HG03354 (cell line): Measurements from ENCODE around the gene SPECC1L.

Source experiments
- ATAC-seq: cut with Tn5 transposase; IDR thresholded peaks from one replicate; pipeline ENCODE4 v1.9.1; 2021; ENCODE audit warnings: mild to moderate bottlenecking; ENCODE audit not compliant: unreplicated experiment, poor library complexity, severe bottlenecking

SPECC1L gene

DNA sequence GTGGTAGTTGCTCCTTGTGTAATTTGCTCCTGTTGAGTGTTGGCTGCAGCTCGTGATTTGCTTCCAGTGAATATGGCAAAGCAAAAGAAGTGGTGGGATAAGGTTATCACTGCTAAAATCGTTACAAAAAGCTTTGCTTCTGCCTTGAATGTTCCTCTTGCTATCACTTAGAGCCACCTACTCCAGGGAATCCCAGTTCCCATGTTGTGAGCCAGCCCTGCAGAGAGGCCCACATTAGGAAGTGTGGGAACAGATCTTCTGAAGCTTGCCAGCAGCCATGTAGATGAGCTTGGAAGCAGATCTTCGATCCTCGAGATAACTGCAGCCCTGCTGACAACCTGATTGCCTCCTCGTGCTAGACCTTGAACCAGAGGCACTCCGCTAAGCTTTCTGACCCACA is 71.0 kb downstream of the SPECC1L start:
- no peak for ATAC-seq

DNA sequence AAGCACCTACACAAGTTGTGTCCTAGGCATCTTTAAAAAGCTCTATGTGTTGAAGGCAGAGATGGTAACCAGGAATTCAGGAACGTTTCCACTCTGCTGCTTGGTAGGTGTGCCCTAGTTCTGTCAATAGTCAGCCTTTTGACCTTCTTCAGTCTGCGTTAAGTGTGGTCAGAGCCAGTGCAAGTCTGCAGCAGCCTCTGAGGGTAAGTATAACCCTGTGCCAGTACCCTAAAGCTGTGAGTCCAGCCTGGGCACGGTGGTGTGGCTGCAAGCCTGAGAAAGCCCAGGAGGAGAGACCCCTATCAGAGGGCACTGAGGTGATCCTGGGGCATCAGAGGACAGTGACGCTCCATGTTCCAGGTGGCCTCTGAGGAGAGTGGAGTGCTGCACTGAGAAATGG is 80.0 kb downstream of the SPECC1L start:
- ATAC-seq, result no peak

DNA sequence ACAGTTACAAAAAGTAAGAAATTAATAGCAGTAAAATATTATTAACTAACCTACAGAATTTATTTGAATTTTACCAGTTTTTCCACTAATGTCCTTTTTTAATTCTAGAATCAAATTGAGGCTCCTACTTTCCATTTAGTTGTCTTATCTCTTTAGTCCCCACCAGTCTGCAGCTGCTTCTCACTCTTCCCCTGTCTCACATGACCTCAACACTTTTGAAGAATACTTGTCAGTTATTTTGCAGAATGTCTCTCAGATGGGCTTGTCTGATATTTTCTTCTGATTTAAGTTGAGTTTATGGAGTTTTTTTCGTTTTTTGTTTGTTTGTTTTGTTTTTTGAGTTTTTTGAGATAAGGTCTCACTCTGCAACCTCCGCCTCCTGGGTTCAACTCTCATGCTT is 82.5 kb downstream of the SPECC1L start:
- ATAC-seq, result no peak

DNA sequence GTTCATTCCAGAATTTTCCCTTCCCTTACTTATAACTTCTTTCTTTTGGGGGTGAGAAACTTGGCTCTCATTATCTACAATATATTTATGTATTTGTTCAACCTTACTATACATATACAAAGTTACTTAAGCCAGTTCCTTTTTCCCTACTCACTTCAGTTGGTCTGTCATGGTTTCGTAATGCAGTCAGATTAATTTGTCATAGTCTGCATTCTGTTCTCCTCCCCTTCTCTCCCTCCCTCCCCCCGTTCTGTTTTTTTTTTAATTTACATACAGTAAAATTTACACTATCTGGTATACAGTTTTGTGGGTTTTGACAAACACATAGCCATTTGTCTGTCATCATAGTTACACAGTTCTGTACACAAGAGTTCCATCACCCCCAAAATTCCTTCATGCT is 84.9 kb downstream of the SPECC1L start:
- ATAC-seq, result no peak

DNA sequence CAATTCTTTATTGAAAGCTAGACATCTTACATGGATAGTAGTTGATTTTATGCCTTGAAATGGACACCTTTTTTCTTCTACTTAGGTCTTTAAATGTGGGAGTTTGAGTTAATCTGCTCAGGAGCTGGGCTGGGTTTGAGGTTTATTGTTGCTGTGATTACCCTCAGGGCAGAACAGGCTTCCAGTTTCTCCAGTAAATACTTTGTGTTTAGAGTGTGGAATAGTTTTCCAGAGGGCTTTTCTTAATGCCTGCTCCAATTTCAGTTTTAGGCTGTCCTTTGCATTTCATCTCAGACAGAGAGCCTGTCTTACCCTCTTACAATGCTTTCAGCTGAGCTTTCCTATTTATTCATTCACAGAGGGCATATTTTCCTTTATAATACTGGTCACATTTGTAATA is 86.9 kb downstream of the SPECC1L start:
- ATAC-seq, result no peak

DNA sequence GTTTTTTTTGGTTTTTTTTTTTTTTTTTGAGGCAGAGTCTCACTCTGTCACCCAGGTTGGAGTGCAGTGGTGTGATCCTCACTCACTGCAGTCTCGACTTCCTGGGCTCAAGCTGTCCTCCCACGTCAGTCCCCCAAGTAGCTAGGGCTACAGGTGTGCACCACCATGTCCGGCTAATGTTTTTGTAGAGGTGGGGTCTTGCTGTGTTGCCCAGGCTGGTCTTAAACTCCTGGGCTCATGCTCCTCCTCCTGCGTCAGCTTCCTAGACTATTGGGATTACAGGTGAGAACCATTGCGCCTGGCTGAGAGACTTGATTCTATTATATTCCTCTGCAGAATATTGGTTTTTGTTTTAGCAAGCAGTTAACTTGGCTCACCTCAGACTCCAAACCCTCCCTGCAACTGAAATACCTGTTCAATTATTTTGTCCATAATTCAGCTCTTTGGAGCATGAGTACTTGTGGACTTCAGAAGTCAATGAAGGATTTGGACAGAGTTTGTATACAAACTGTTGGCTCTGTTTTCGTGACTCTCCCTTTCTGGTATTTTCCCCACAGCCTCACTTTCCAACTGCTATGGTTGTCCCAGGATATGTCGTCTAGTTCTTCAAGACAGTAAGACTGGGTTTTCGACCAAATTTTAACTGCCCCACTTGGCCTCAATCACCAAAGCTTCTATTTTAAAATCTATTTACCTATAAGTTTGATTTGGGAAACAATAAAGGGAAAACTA is 87.6 kb downstream of the SPECC1L start:
- ATAC-seq, result no peak

DNA sequence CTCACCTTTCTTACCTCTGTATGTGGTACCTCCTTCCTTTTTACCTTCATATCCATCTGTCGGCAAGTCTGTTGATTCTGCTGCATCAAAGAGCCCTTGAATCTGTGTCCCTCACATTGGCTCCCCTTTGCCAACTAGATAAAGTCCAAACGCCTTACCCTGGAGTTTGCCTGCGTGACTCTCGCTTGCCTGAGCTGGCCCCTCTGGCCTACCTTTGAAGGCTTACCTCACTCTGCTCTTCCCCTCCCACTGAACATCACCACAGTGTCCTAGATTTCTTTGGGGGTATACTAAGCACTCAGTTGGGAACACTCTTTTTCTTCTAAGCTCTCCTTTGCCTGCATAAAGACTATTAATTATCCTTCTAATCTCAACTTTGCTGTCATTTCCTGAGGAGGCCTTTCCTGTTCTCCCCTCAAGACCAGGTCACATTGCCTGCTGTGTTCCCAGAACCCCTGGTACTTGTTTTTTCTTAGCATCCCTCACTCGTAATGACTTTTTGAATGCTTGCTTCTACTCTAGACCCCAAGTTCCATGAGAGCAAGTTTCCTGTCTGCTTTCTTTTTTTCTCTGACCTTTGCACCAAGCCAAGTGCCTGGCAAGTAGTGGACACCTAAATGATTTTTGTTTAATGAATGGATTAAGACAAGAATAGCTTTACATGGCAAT is 89.0 kb downstream of the SPECC1L start:
- no peak for ATAC-seq

DNA sequence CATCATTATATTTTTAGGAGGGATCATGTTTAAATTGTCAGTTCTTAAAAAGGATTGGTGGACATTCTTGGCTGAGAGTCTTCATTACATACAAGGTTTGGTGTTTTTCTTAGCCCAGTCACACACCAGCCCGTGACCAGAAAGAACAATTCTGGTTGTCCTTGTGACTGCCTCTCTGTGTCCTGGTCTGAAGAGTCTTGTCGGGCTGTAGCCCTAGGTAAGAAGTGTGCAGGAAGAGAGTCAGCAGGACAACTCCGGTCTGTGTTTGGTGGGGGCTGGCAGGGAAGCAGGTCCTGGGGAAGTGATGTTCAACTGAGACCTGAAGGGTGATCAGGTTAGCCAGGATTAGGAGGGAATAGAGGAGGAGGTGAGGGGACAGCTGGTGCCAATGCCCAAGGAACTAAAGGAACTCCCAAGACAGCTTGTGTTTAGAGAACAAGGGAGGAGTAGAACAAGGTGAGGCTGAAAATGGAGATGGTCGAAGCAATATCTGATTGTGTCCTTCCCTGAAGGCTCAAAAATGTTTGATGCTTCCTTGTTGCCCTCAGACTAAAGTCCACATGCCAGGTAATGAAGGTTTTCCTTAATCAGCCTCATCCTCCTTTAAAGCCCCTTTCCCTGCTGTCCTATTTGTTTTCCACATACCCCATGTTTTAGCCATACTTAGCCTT is 91.5 kb downstream of the SPECC1L start:
- no peak for ATAC-seq

DNA sequence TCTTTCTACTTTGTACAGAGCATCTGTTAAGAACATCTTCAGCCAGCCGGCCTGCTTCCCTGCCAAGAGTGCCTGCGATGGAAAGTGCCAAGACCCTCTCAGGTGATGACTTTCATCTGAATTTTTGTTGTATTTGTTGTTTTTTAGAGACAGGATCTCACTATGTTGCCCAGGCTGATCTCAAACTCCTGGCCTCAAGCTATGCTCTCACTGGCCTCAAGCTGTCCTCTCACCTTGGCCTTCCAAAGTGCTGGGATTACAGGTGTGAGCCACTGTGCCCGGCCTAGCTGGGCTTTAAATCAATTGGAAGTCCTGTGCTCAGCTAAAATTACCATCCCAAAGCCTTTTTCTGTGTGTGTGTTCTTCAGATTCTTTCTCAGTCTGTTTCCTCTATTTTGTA is 92.6 kb downstream of the SPECC1L start:
- ATAC-seq, result no peak

DNA sequence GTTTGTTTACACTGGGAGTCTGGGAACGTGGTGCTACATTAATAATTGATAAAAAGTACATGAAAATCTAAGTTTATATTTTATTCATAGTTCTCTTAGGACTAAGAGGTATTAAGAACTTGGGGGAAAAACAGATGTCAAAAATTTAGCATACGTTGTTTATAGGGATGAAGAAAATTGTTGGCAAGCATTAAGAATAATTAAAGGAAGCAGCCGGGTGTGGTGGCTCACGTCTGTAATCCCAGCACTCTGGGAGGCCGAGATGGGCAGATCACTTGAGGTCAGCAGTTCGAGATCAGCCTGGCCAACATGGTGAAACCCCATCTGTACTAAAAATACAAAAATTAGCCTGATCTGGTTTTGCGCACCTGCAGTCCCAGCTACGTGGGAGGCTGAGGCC is 96.1 kb downstream of the SPECC1L start:
- ATAC-seq, result no peak

DNA sequence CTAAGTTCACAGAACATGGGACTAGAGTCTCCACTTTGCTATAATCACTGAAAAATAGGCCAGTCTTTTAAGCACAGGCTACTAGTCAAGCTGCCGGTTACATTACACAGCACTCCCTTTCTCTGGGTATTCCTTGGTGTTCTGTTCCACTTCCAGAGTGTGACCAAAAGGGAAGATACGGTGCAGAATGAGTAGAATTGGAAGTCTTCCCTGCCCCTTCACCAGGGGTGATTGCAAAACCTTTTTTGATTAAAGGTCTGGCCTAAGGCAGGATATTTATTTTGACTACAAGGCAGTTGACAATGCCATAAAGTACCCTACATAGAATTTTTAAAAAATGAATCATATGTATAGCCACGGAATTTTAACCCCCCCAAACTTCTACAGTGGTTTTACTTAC is 97.2 kb downstream of the SPECC1L start:
- no peak for ATAC-seq

DNA sequence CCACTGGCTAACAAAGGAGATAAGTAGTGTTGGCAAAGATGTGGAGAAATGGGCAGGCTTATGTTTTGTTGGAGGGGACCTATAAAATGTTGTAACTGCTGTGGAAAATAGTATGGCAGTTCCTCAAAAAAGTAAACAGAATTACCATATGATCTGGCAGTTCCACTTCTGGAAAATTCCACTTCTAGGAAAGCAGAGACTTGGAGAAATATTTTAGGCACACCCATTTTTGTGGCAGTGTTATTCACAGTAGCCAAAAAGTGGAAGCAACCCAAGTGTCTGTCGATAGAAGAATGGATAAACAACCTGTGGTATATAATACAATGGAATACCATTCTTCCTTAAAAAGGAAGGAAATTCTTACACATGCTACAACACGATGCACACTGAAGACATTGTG is 99.8 kb downstream of the SPECC1L start:
- ATAC-seq, result no peak

DNA sequence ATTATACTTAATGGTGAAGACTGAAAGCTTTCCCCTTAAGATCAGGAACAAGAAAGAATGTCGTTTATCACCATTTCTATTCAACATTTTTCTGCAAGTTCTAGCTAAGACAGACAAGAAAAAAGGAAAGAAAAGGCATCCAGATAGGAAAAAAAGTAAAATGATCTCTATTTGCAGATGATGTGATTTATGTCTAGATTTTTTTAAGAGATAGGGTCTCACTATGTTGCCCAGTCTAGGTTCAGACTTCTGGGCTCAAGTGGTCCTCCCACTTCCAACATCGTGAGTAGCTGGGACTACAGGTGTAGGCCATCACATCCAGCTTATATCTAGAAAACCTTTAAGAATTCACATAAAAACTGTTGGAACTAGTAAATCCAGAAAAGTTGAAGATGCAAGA is 105.4 kb downstream of the SPECC1L start:
- no peak for ATAC-seq

DNA sequence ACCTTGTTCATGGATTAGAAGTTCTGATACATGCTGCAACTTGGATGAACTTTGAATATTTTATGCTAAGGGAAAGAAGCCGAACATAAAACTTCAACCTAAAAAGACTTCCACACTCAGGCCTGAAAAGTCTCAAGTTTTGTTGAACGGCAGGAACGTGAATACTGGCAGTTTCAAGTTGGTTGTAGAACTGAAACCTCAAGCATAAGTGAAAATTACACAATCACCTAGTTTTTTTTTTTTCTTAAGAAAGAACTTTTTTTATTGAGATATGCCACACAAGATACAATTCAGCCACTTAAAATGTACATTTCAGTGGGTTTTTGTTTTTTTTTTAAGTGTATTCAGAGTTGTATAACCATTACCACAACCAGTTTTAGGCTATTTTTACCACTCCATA is 106.0 kb downstream of the SPECC1L start:
- ATAC-seq, result no peak

DNA sequence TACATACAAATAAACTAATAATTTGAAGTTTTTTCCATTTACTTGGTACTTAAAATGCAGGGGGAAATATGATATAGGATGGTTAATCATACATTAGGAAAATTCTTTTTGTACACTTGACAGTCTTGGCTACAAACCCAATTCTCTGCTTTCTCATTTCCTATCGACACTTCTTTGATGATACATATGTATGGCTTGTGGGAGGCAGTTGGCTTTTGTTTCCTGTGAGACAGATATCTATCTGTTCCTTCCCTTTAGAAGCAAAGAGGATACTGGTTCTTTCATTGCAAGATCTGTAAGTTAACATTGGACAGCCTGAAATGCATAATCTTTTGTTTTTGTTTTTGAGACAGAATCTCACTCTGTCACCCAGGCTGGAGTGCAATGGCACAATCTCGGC is 108.9 kb downstream of the SPECC1L start:
- no peak for ATAC-seq

DNA sequence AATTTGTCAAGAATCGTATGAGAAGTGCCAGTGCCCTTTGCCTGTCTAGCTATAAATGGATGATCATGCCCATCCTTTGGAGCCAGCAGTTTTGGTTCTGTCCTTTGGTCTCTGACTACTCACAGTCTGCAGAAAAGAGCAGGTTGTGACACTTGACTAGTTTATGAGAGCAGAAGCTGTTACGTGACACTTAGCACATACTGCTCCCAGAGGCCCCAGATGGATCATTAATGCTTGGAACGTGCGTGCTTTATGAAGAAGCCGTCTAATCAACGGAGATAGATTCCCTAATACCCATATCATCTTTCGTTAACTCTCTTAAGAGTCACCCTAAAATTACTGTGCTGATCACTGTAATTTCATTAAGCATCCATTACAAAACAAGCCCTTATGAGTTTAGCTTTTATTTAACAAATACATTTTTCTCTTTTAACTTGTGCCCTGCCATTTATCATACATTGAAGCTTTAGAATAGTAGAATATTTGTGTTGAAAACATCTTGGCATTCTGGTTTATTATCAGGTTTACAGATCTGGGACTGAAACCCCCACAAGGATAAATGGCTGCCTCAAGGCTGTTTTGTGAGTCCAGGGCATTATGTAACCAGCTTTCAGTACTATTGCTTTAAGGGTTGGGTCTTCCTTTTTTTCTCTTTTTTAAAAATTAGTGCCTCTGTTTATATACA is 109.7 kb downstream of the SPECC1L start:
- ATAC-seq, result no peak

DNA sequence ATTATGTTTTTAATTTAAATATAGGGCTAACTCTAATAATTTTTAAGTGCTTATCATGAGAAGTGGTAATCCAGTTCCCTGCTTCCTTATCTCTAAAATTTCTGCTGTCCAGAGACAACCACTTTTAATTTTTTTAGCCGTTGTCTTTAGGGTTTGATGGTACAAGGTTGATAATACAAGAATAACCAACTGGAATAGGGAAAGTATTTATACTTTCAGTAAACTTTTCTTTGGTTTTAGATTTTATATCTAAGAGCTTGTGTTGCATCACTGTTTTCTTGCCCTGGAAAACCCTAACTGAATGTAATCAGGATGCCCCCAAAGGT is 110.2 kb downstream of the SPECC1L start:
- no peak for ATAC-seq

DNA sequence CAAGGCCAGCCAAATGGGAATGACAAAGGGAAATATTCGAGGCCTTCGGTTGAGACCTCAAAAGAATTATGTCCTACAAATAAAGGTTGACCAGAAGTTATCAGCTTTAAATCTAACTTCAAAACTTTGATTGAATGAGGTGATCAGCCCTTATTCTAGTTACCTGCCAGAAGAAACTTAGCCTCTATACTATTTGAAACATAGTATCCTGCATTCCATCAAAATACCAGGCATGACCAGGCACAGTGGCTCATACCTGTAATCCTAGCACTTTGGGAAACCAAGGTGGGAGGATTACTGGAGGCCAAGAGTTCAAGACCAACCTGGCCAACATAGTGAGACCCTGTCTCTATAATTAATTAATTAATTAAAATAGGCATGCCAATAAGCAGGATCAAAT is 112.4 kb downstream of the SPECC1L start:
- ATAC-seq, result no peak

DNA sequence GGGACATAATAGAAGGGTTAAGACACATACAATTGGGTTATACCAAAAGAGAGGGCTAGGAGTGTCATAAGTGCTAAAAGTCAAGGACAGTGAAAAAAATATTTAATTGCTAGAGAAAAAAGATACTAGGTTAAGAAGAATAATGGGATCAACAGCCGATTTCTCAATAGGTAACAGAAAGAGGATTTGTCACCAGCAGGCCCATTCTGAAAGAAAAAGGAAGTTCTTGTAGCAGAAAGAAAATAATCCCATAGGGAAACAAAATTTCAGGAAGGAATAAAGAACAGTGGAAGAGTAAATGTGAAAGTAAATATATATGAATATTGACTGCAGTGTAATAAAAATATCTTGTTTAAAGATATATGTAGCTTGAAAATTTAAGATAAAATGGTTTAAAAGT is 113.5 kb downstream of the SPECC1L start:
- no peak for ATAC-seq

DNA sequence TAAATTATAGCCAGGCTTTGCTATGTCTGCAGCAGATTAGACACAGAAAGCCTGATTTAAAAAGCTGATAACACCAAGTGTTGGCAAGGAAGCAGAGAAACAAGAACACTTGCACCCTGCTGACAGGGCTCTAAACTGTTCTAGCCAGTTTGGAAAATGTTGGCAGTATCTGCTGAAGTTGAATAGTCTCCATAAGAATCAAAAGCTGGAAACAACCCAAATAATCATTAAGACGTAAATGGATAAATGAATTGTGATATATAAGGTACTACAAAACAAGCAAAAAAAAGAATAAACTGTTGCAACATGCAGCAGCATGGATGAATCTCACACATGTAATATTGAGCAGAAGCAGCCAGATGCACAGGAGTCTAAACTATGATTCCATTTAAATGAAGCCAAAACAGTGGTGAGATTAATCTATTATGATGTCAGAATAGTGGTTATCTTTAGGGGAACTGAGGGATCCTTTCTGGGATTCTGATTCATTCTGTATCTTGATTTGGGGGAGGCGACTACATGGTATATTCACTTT is 116.4 kb downstream of the SPECC1L start:
- no peak for ATAC-seq

DNA sequence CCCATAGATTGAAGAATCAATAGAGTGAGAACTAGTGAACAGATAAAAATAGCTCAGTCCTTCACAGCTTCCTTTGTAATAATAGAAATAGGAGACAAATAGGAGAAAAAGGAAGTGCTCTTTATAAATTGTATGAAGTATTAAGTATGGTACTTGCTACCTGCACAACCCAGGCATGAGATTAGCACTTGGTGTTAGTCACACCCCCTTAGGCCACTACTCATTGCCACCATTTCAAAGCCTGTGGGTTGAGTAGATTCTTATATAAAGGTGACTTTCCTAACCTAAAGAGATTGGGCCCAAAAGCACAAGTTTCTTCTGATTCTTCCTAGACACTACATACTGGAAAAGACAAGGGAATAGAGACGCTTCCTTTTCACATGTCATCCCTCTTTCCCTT is 119.0 kb downstream of the SPECC1L start:
- ATAC-seq, result no peak
